Fibroblast of villous mesenchyme (primary cell): ENCODE results near the gene COL2A1. TPM values are rescaled to one million over a fixed set of nuclear protein-coding genes. Genes with fewer than 3 reads are reported as not detected.
A peak's percentile ranks its signal among the peaks of the same experiment; 100 is the strongest.

Experiments
- DNase-seq: peaks from one replicate; pipeline ENCODE4 v3.0.0-alpha.2; 2010; ENCODE audit warnings: low read depth
- H3K4me3 ChIP-seq: 2 replicates; pipeline ENCODE4 v1.5.1; 2011; ENCODE audit warnings: low read depth, mild to moderate bottlenecking, low read length
- CTCF ChIP-seq: IDR thresholded peaks from 2 replicates; pipeline ENCODE4 v1.5.1; 2012; ENCODE audit warnings: low read depth, mild to moderate bottlenecking, low read length; ENCODE audit not compliant: insufficient read depth
- total RNA-seq: library from RNA; depleted of rRNA; stranded (reverse); fragments of >200 nt; gene quantifications from 2 replicates; pipeline ENCODE4 v1.2.3, GENCODE V29; 2012

COL2A1 gene
- total RNA-seq, 1 donor, result under 0.01 TPM

DNA sequence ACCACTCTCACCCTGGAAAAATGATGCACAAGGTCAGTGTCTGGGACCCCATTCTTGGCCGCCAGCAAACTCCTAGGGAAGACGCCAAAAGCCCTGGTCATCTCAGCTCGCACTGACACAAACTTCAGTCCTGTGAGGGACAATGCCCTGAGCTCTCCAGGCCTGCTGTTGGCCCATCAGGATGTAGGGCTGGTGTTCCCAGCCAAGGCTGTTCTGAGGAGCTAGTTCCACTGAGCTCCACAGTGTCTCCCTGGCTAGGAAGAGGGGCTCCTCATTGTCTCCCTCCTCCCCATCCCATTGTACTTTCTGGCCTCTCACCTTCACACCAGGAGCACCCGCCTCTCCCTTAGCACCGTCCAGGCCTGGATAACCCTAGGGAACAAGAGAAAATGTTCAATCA is 10.8 kb downstream of the COL2A1 start:
- no peak for DNase-seq

GRCh38 chr12:47992776-47993175 is 11.5 kb downstream of the COL2A1 start:
- no peak for DNase-seq
- no peak overlapping the region for H3K4me3 ChIP-seq
- no peak for TF ChIP-seq CTCF

More for the DNA sequence above, 10.8 kb downstream of the COL2A1 start:
- H3K4me3 ChIP-seq, result no peak overlapping the region
- no peak for TF ChIP-seq CTCF

DNA sequence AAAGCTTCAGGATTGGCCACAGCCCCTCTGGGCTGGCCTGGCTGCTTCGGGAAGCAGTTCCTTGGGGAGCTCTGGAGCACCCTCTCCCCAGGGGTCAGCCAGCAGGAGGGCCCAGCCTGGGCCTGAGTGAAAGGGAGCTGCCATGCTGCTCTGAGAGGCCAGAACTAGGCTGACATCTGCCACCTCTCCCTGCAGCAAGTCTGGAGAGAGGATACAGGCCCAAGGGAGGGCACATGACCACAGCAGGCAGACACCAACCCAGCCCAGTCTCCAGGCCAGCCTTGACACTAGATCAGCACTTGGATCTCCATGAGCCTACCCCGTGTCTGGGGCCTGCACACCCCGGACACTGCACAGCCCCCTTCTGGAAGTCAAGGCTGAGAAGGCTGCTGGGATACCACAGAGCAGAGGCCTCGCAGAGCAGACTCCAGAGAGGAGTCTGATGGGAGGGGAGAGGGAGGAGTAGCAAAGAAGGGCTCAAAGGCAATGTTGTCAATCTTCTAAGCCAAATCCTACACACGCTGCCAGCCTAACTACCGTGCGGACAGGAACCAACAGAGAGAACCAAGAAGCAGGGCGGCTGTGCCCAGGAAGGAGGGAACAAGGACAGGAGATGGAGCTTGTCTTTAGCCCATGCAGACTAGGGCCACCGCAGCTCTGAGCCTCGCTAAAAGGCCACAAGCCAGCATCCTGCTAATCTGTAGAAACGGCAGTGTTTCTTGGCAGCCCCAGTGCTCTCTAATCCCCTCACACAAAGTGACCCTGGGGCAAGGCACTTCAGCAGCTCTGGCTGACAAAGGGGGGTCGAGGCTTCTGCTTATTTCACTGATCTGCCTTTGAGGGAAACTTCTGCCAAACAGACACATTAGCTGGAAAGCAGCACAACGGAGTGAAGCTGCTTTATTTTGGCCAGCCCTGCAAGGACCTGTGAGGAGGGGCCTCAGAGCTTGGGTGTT is 12.9 kb downstream of the COL2A1 start:
- no peak overlapping the region for H3K4me3 ChIP-seq
- no peak for TF ChIP-seq CTCF
- DNase-seq, result no peak

GRCh38 chr12:47990351-47991105 is 13.7 kb downstream of the COL2A1 start:
- TF ChIP-seq CTCF, result no peak
- no peak overlapping the region for H3K4me3 ChIP-seq
- DNase-seq, result peak; percentile 17

GRCh38 chr12:47989666-47990065 is 14.6 kb downstream of the COL2A1 start:
- no peak for TF ChIP-seq CTCF
- DNase-seq, result no peak
- H3K4me3 ChIP-seq, result no peak overlapping the region

DNA sequence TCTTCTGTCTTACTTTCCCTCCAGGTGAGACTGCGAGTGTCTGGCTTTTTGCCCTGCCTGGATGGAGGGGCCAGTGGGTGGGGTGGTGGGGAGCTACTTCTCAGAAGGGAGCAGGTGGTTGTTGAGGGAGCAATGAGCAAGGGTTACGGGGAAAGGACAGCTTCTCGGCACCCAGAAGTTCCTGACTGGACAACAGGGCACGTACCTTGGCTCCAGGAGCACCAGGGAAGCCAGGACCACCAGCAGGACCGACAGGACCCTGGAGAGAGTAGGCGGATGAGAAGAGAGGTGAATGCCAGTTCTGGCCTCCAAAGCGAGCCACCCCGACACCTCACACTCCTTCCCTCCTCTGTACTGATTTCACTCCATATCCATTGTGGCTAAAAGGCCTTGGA is 15.3 kb downstream of the COL2A1 start:
- DNase-seq, result no peak

More for the DNA sequence above, 15.3 kb downstream of the COL2A1 start:
- H3K4me3 ChIP-seq, result no peak overlapping the region
- TF ChIP-seq CTCF, result no peak
